Gastroesophageal sphincter (tissue), 3 donors: Measurements from ENCODE around the gene CENPC.

ENCODE experiments used
- CTCF ChIP-seq, 4 experiments: fragments of 200-600 bp in 2 of 4; fragments of 450-650 bp in 2 of 4; sonication (generic) in 1 of 4; IDR thresholded peaks; one replicate each; pipeline ENCODE4 v1.5.1; 2017 to 2019; ENCODE audit warnings: antibody characterized with exemption in 4 of 4, mild to moderate bottlenecking in 2 of 4, moderate library complexity in 2 of 4
- EP300 ChIP-seq: sonication (generic); formaldehyde crosslinking; IDR thresholded peaks from one replicate; pipeline ENCODE4 v1.6.1; 2017; ENCODE audit warnings: antibody characterized with exemption, mild to moderate bottlenecking

- TF ChIP-seq CTCF (IDR thresholded peaks at IDR 0.05) (no peak), EP300 (no peak)
Measured at GRCh38 chr4:67470871-67471270, 74.4 kb downstream of the CENPC start.
